ENCODE measurements around the gene PRR7.

The PRR7 gene

GRCh38 chr5:177490311-177490991 lies 43.8 kb downstream of the PRR7 start:
- Histone ChIP-seq H3K27me3 (ENCODE audit: control insufficient read depth, insufficient read depth, low read length) (no peaks in the 10 kb centered on the region), H3K9ac (ENCODE audit: low read depth, low read length) (no peak overlapping the region), H3K4me1 (ENCODE audit: control insufficient read depth, insufficient read depth, low read length) (peaks cover 8% of the 10 kb centered on the region), H3K4me3 (ENCODE audit: low read depth, low read length) (no peak overlapping the region), H3K9me3 (ENCODE audit: control insufficient read depth, insufficient read depth, low read length) (no peaks in the 10 kb centered on the region), H3K36me3 (ENCODE audit: control insufficient read depth, insufficient read depth, low read length) (peaks cover 49% of the 10 kb centered on the region)

GRCh38 chr5:177490992-177491391 lies 44.4 kb downstream of the PRR7 start:
- Histone ChIP-seq H3K27me3 (ENCODE audit: control insufficient read depth, insufficient read depth, low read length) (no peaks in the 10 kb centered on the region), H3K4me1 (ENCODE audit: control insufficient read depth, insufficient read depth, low read length) (peaks cover 12% of the 10 kb centered on the region), H3K4me3 (ENCODE audit: low read depth, low read length) (no peak overlapping the region), H3K9ac (ENCODE audit: low read depth, low read length) (no peak overlapping the region), H3K36me3 (ENCODE audit: control insufficient read depth, insufficient read depth, low read length) (peaks cover 51% of the 10 kb centered on the region), H3K9me3 (ENCODE audit: control insufficient read depth, insufficient read depth, low read length) (no peaks in the 10 kb centered on the region)

- Histone ChIP-seq H3K9me3 (ENCODE audit: control insufficient read depth, insufficient read depth, low read length) (no peaks in the 10 kb centered on the region), H3K9ac (ENCODE audit: low read depth, low read length) (no peak overlapping the region), H3K36me3 (ENCODE audit: control insufficient read depth, insufficient read depth, low read length) (peaks cover 51% of the 10 kb centered on the region), H3K27me3 (ENCODE audit: control insufficient read depth, insufficient read depth, low read length) (no peaks in the 10 kb centered on the region), H3K4me1 (ENCODE audit: control insufficient read depth, insufficient read depth, low read length) (peaks cover 14% of the 10 kb centered on the region), H3K4me3 (ENCODE audit: low read depth, low read length) (no peak overlapping the region)
These were observed 44.9 kb downstream of the PRR7 start for GRCh38 chr5:177491429-177491945.

GRCh38 chr5:177491983-177492746 lies 45.6 kb downstream of the PRR7 start:
- Histone ChIP-seq H3K27me3 (ENCODE audit: control insufficient read depth, insufficient read depth, low read length) (no peaks in the 10 kb centered on the region), H3K9me3 (ENCODE audit: control insufficient read depth, insufficient read depth, low read length) (no peaks in the 10 kb centered on the region), H3K4me3 (ENCODE audit: low read depth, low read length) (no peak overlapping the region), H3K4me1 (ENCODE audit: control insufficient read depth, insufficient read depth, low read length) (peaks cover 14% of the 10 kb centered on the region), H3K9ac (ENCODE audit: low read depth, low read length) (no peak overlapping the region), H3K36me3 (ENCODE audit: control insufficient read depth, insufficient read depth, low read length) (peaks cover 49% of the 10 kb centered on the region)

GRCh38 chr5:177492841-177493240 lies 46.2 kb downstream of the PRR7 start:
- H3K9ac ChIP-seq (ENCODE audit: low read depth, low read length) = no peak overlapping the region
- no peaks in the 10 kb centered on the region for H3K27me3 ChIP-seq (ENCODE audit: control insufficient read depth, insufficient read depth, low read length)
- H3K9me3 ChIP-seq (ENCODE audit: control insufficient read depth, insufficient read depth, low read length) = no peaks in the 10 kb centered on the region
- peaks cover 14% of the 10 kb centered on the region for H3K4me1 ChIP-seq (ENCODE audit: control insufficient read depth, insufficient read depth, low read length)
- H3K36me3 ChIP-seq (ENCODE audit: control insufficient read depth, insufficient read depth, low read length) = peaks cover 42% of the 10 kb centered on the region
- H3K4me3 ChIP-seq (ENCODE audit: low read depth, low read length) = no peak overlapping the region

GRCh38 chr5:177493795-177494345 lies 47.3 kb downstream of the PRR7 start:
- H3K36me3 ChIP-seq (ENCODE audit: control insufficient read depth, insufficient read depth, low read length) = peaks cover 32% of the 10 kb centered on the region

GRCh38 chr5:177494346-177495195 lies 48.0 kb downstream of the PRR7 start:
- peaks cover 25% of the 10 kb centered on the region for H3K36me3 ChIP-seq (ENCODE audit: control insufficient read depth, insufficient read depth, low read length)
- peaks cover 12% of the 10 kb centered on the region for H3K27me3 ChIP-seq (ENCODE audit: control insufficient read depth, insufficient read depth, low read length)
- H3K4me1 ChIP-seq (ENCODE audit: control insufficient read depth, insufficient read depth, low read length) = peaks cover 19% of the 10 kb centered on the region
- peak overlapping the region; percentile 70 for H3K4me3 ChIP-seq (ENCODE audit: low read depth, low read length)
- H3K9me3 ChIP-seq (ENCODE audit: control insufficient read depth, insufficient read depth, low read length) = no peaks in the 10 kb centered on the region
- H3K9ac ChIP-seq (ENCODE audit: low read depth, low read length) = peak overlapping the region; percentile 32

More at GRCh38 chr5:177493795-177494345, 47.3 kb downstream of the PRR7 start:
- Histone ChIP-seq H3K9ac (ENCODE audit: low read depth, low read length) (no peak overlapping the region), H3K4me1 (ENCODE audit: control insufficient read depth, insufficient read depth, low read length) (peaks cover 19% of the 10 kb centered on the region), H3K9me3 (ENCODE audit: control insufficient read depth, insufficient read depth, low read length) (no peaks in the 10 kb centered on the region), H3K4me3 (ENCODE audit: low read depth, low read length) (no peak overlapping the region), H3K27me3 (ENCODE audit: control insufficient read depth, insufficient read depth, low read length) (peaks cover 8% of the 10 kb centered on the region)

GRCh38 chr5:177495243-177496060 lies 48.8 kb downstream of the PRR7 start:
- Histone ChIP-seq H3K9ac (ENCODE audit: low read depth, low read length) (peak overlapping the region; percentile 91), H3K4me3 (ENCODE audit: low read depth, low read length) (peak overlapping the region; percentile 70), H3K36me3 (ENCODE audit: control insufficient read depth, insufficient read depth, low read length) (peaks cover 16% of the 10 kb centered on the region), H3K4me1 (ENCODE audit: control insufficient read depth, insufficient read depth, low read length) (peaks cover 19% of the 10 kb centered on the region), H3K9me3 (ENCODE audit: control insufficient read depth, insufficient read depth, low read length) (no peaks in the 10 kb centered on the region), H3K27me3 (ENCODE audit: control insufficient read depth, insufficient read depth, low read length) (peaks cover 12% of the 10 kb centered on the region)

- Histone ChIP-seq H3K36me3 (ENCODE audit: control insufficient read depth, insufficient read depth, low read length) (peaks cover 9% of the 10 kb centered on the region), H3K9me3 (ENCODE audit: control insufficient read depth, insufficient read depth, low read length) (no peaks in the 10 kb centered on the region), H3K27me3 (ENCODE audit: control insufficient read depth, insufficient read depth, low read length) (peaks cover 12% of the 10 kb centered on the region), H3K4me1 (ENCODE audit: control insufficient read depth, insufficient read depth, low read length) (peaks cover 23% of the 10 kb centered on the region), H3K9ac (ENCODE audit: low read depth, low read length) (peak overlapping the region; percentile 91), H3K4me3 (ENCODE audit: low read depth, low read length) (peak overlapping the region; percentile 70)
These were observed 49.6 kb downstream of the PRR7 start for GRCh38 chr5:177496070-177496726.

GRCh38 chr5:177496727-177497291 lies 50.2 kb downstream of the PRR7 start:
- Histone ChIP-seq H3K9ac (ENCODE audit: low read depth, low read length) (peak overlapping the region; percentile 91), H3K36me3 (ENCODE audit: control insufficient read depth, insufficient read depth, low read length) (peaks cover 7% of the 10 kb centered on the region), H3K4me3 (ENCODE audit: low read depth, low read length) (peak overlapping the region; percentile 70), H3K9me3 (ENCODE audit: control insufficient read depth, insufficient read depth, low read length) (no peaks in the 10 kb centered on the region), H3K4me1 (ENCODE audit: control insufficient read depth, insufficient read depth, low read length) (peaks cover 24% of the 10 kb centered on the region), H3K27me3 (ENCODE audit: control insufficient read depth, insufficient read depth, low read length) (peaks cover 12% of the 10 kb centered on the region)

Data from iPS-15b (cell line).